ENCODE measurements around the gene MALRD1.

Gene MALRD1

GRCh38 chr10:19048891-19049290 is 290 bp downstream of the MALRD1 start:
- no peak for TF ChIP-seq CTCF (conservative IDR thresholded peaks at IDR 0.05; ENCODE audit: low read depth, low read length)
- Histone ChIP-seq H3K36me3 (ENCODE audit: insufficient read depth) (no peaks in the 10 kb centered on the region), H3K4me1 (ENCODE audit: low read depth, poor library complexity, severe bottlenecking) (no peaks in the 10 kb centered on the region), H3K9ac (no peak overlapping the region), H3K4me3 (IDR thresholded peaks at IDR 0.05; ENCODE audit: insufficient read depth, low read depth, low read length) (no peak overlapping the region), H4K20me1 (ENCODE audit: insufficient read depth) (no peaks in the 10 kb centered on the region), H3K79me2 (ENCODE audit: insufficient read depth, low read depth) (no peaks in the 10 kb centered on the region), H3K27me3 (ENCODE audit: insufficient read depth, low read depth) (no peaks in the 10 kb centered on the region), H2AFZ (ENCODE audit: low read depth) (no peak overlapping the region), H3K27ac (no peak overlapping the region), H3K4me2 (no peak overlapping the region)

GRCh38 chr10:19049567-19049966 is 966 bp downstream of the MALRD1 start:
- no peak overlapping the region for H3K4me3 ChIP-seq (IDR thresholded peaks at IDR 0.05; ENCODE audit: insufficient read depth, low read depth, low read length)
- H4K20me1 ChIP-seq (ENCODE audit: insufficient read depth), result no peaks in the 10 kb centered on the region
- no peaks in the 10 kb centered on the region for H3K4me1 ChIP-seq (ENCODE audit: low read depth, poor library complexity, severe bottlenecking)
- no peaks in the 10 kb centered on the region for H3K27me3 ChIP-seq (ENCODE audit: insufficient read depth, low read depth)
- H3K27ac ChIP-seq, result no peak overlapping the region
- no peak for TF ChIP-seq CTCF (conservative IDR thresholded peaks at IDR 0.05; ENCODE audit: low read depth, low read length)
- no peaks in the 10 kb centered on the region for H3K79me2 ChIP-seq (ENCODE audit: insufficient read depth, low read depth)
- H3K36me3 ChIP-seq (ENCODE audit: insufficient read depth), result no peaks in the 10 kb centered on the region
- H2AFZ ChIP-seq (ENCODE audit: low read depth), result no peak overlapping the region
- no peak overlapping the region for H3K9ac ChIP-seq
- no peak overlapping the region for H3K4me2 ChIP-seq

- Histone ChIP-seq H3K79me2 (ENCODE audit: insufficient read depth, low read depth) (no peaks in the 10 kb centered on the region), H3K27ac (no peak overlapping the region), H3K4me1 (ENCODE audit: low read depth, poor library complexity, severe bottlenecking) (no peaks in the 10 kb centered on the region), H3K9ac (no peak overlapping the region), H3K4me2 (no peak overlapping the region), H4K20me1 (ENCODE audit: insufficient read depth) (no peaks in the 10 kb centered on the region), H3K36me3 (ENCODE audit: insufficient read depth) (no peaks in the 10 kb centered on the region), H3K27me3 (ENCODE audit: insufficient read depth, low read depth) (no peaks in the 10 kb centered on the region), H3K4me3 (IDR thresholded peaks at IDR 0.05; ENCODE audit: insufficient read depth, low read depth, low read length) (no peak overlapping the region), H2AFZ (ENCODE audit: low read depth) (no peak overlapping the region)
- no peak for TF ChIP-seq CTCF (conservative IDR thresholded peaks at IDR 0.05; ENCODE audit: low read depth, low read length)
Observed at GRCh38 chr10:19054289-19054835, 5.8 kb downstream of the MALRD1 start.

GRCh38 chr10:19058046-19058445 is 9.4 kb downstream of the MALRD1 start:
- H3K27me3 ChIP-seq (ENCODE audit: insufficient read depth, low read depth), result no peaks in the 10 kb centered on the region
- no peaks in the 10 kb centered on the region for H4K20me1 ChIP-seq (ENCODE audit: insufficient read depth)
- no peak overlapping the region for H3K4me3 ChIP-seq (IDR thresholded peaks at IDR 0.05; ENCODE audit: insufficient read depth, low read depth, low read length)
- H3K4me2 ChIP-seq, result no peak overlapping the region
- H3K36me3 ChIP-seq (ENCODE audit: insufficient read depth), result no peaks in the 10 kb centered on the region
- TF ChIP-seq CTCF (conservative IDR thresholded peaks at IDR 0.05; ENCODE audit: low read depth, low read length), result no peak
- H3K4me1 ChIP-seq (ENCODE audit: low read depth, poor library complexity, severe bottlenecking), result no peaks in the 10 kb centered on the region
- no peak overlapping the region for H3K27ac ChIP-seq
- no peak overlapping the region for H3K9ac ChIP-seq
- no peaks in the 10 kb centered on the region for H3K79me2 ChIP-seq (ENCODE audit: insufficient read depth, low read depth)
- no peak overlapping the region for H2AFZ ChIP-seq (ENCODE audit: low read depth)

Measured in KMS-11 (cell line).